NCI-H82 treated with DMSO at 0.1 percent for 48 hours (cell line): ENCODE data around the gene THEMIS.
"Not testable (repeated sequence)": the region's sequence is repeated elsewhere in the genome, so short reads cannot be mapped to it uniquely, and the experiment has no call there.

Experiments used
- DNase-seq: peaks from one replicate; lab custom pipeline; 2025; ENCODE audit not compliant: unreplicated experiment; lab: John Stamatoyannopoulos, UW

Gene THEMIS

GRCh38 chr6:127738423-127738822 lies 162.4 kb downstream of the THEMIS start:
- no peak for DNase-seq

- DNase-seq, result no peak
Measured at GRCh38 chr6:127737768-127738167, 163.1 kb downstream of the THEMIS start.

GRCh38 chr6:127737009-127737486 lies 163.8 kb downstream of the THEMIS start:
- peak; percentile 74 for DNase-seq

GRCh38 chr6:127732927-127733326 lies 167.9 kb downstream of the THEMIS start:
- no peak for DNase-seq

GRCh38 chr6:127727260-127727953 lies 173.5 kb downstream of the THEMIS start:
- DNase-seq, result no peak

GRCh38 chr6:127725821-127726220 lies 175.0 kb downstream of the THEMIS start:
- DNase-seq, result no peak

GRCh38 chr6:127718694-127719093 lies 182.2 kb downstream of the THEMIS start:
- DNase-seq, result no peak

- no peak for DNase-seq
Measured at GRCh38 chr6:127717384-127717783, 183.5 kb downstream of the THEMIS start.

- no peak for DNase-seq
Measured at GRCh38 chr6:127716465-127716864, 184.4 kb downstream of the THEMIS start.

- no peak for DNase-seq
Measured at GRCh38 chr6:127710668-127711067, 190.2 kb downstream of the THEMIS start.

- no peak for DNase-seq
Measured at GRCh38 chr6:127706216-127706615, 194.6 kb downstream of the THEMIS start.

GRCh38 chr6:127695108-127695507 lies 205.8 kb downstream of the THEMIS start:
- no peak for DNase-seq

- no peak for DNase-seq
Measured at GRCh38 chr6:127691146-127691545, 209.7 kb downstream of the THEMIS start.

- no peak for DNase-seq
Measured at GRCh38 chr6:127690588-127690987, 210.3 kb downstream of the THEMIS start.

- DNase-seq, result no peak
Measured at GRCh38 chr6:127690092-127690491, 210.8 kb downstream of the THEMIS start.

GRCh38 chr6:127687490-127687889 lies 213.4 kb downstream of the THEMIS start:
- DNase-seq, result not testable (repeated sequence)

GRCh38 chr6:127686084-127686483 lies 214.8 kb downstream of the THEMIS start:
- no peak for DNase-seq

GRCh38 chr6:127684501-127684900 lies 216.4 kb downstream of the THEMIS start:
- no peak for DNase-seq
